Urinary bladder (tissue), 2 donors: ENCODE data around the gene PUDP. TPM values are rescaled to one million over a fixed set of nuclear protein-coding genes. Genes with fewer than 3 reads are reported as not detected.

Experiments
- polyA plus RNA-seq: library from polyadenylated mRNA; stranded (reverse); fragments of 200-250 nt; gene quantifications from one replicate; pipeline ENCODE4 v1.2.3, GENCODE V29; 2013
- small RNA-seq: library from RNA; depleted of rRNA; stranded (forward); fragments of <200 nt; gene quantifications from one replicate; pipeline ENCODE3, GENCODE V24; 2014
- total RNA-seq: library from RNA; depleted of rRNA; stranded (reverse); fragments of >200 nt; gene quantifications from one replicate; pipeline ENCODE4 v1.2.3, GENCODE V29; 2014
- donor health status: healthy.

Gene PUDP
- total and polyA plus RNA-seq, 2 donors = 10.2 to 11.6 TPM

Small RNA genes within 50 kb of the gene (small RNA-seq; reads per million reads assigned to genes)
- gene MIR4767 = 0.15 reads per million

Other genes starting within 250 kb of the PUDP start
- gene STS, start 441 bp downstream of the PUDP start, total RNA-seq = 11.8 TPM
- 4.5 TPM for gene STS, start 441 bp downstream of the PUDP start, polyA plus RNA-seq